NCI-H2029 treated with DMSO at 0.1 percent for 48 hours (cell line): ENCODE results near the gene KCNT1.
"Not testable (repeated sequence)": the region's sequence is repeated elsewhere in the genome, so short reads cannot be mapped to it uniquely, and the experiment has no call there.

ENCODE experiments used
- DNase-seq: peaks from one replicate; lab custom pipeline; 2025; lab: John Stamatoyannopoulos, UW

Gene KCNT1

DNA sequence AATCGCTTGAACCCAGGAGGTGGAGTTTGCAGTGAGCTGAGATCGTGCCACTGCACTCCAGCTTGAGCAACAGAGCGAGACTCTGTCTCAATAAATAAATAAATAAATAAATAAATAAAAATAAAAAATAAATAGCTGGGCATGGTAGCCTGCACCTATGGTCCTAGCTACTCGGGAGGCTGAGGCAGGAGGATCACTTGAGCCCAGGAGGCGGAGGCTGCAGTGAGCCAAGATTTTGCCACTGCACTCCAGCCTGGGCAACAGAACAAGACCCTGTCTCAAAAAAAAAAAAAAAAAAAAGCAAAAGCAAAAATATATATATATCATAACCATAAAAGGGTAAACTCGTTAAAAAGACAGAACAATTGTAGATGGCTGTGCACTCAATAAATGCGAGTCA lies 29.2 kb upstream of the KCNT1 start:
- not testable (repeated sequence) for DNase-seq

- DNase-seq = no peak
Measured at GRCh38 chr9:135673941-135674340, 28.0 kb upstream of the KCNT1 start.

DNA sequence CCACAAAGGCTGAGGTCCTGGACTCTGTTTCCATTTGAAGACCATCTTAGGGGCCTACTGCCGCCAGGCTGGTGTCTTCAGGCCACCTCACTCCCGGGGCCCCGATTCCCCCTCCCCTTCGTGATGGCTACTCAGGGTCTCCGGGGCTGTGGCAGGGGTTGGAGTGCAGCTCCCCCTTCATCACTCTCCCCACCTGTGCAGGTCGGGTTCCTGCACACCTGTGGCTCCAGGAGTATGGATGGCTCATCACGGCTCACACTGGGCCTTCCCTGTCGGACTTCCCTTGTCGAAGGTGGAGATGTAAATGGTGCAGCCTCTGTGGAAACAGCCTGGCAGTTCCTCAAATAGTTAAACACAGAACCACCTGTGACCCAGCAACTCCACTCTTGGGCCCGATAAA lies 27.0 kb upstream of the KCNT1 start:
- no peak for DNase-seq

DNA sequence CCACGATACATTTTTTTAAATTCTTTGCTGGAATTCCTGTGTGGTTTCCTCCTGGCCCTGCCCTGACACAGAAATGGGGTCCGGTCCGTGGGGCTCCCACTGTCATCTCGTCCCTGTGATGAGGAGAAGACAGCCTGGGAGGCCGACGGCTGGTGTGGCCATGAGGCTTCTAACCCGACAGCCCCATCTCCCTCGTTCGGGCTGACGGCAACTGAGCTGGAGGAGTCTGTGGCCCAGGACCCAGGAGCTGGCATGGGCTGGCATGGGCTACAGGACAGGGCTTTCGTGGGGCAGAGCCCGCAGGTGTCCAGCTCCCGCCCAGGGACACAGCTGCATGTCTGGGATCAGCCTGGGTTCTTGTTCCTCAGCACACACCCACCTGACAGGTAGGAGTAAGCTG lies 25.1 kb upstream of the KCNT1 start:
- DNase-seq = no peak

GRCh38 chr9:135677641-135678168 lies 24.3 kb upstream of the KCNT1 start:
- DNase-seq = no peak

- DNase-seq = no peak
Measured at GRCh38 chr9:135678236-135679017, 23.6 kb upstream of the KCNT1 start.

- no peak for DNase-seq
Measured at GRCh38 chr9:135680056-135680455, 21.9 kb upstream of the KCNT1 start.

DNA sequence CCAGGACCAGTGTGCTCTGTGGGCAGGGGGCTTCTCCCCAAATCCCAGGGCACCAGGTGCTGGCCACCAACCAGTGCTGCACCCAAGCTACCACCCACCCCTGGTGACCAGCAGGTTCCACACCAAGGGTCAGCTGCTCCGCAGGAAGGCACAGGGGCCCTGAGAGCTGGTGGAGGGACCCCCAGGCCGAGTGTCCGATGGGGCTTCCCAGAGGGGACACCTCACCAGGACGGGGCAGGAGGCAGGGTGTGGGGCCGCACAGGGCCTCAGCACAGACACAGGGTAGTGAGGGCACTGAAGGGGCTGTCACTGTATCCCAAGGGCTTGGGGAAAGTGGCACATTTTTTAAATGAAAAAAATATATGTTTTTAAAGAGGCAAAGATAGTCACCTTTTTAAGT lies 20.8 kb upstream of the KCNT1 start:
- no peak for DNase-seq

GRCh38 chr9:135683401-135684034 lies 18.5 kb upstream of the KCNT1 start:
- no peak for DNase-seq

GRCh38 chr9:135684691-135685090 lies 17.3 kb upstream of the KCNT1 start:
- no peak for DNase-seq

DNA sequence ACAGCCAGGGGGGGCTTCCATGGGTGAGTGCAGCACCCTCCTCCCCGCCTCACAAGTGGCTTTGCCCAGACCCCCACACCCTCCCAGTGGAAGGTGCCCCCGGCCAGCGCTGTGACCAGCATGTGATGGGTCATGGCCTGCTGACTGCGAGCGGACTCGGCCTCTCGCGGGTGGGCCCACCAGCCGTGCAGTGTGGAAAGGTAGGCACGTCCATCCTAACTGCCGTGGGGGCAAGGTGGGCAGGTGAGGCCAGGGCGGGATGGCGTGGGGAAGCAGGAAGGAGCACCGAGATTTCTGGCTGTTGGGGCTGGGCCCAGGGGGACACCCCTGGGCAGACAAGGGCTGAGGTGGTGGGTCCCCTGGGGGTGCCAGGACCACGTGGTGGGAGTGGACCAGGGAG lies 14.8 kb upstream of the KCNT1 start:
- DNase-seq = no peak

DNA sequence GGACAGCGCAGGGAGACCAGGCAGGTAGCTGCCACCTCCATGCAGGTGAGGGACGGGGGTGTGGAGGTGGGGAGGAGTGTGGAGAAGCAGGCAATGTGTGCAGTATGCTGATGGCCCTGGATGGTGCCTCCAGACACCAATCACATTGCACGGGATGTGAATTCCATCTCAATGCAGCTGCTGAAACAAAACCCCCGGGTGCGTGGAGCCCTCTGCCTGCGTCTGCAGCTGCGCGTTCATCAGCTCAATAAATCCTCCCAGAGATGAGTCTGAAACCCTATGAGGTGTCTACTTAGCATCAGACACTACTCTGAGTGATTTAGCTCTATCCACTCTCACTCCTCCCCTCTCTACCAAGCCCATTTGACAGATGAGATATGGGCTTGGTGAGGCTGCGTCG lies 13.0 kb upstream of the KCNT1 start:
- DNase-seq = no peak

- DNase-seq = no peak
Measured at GRCh38 chr9:135690836-135691570, 11.0 kb upstream of the KCNT1 start.

DNA sequence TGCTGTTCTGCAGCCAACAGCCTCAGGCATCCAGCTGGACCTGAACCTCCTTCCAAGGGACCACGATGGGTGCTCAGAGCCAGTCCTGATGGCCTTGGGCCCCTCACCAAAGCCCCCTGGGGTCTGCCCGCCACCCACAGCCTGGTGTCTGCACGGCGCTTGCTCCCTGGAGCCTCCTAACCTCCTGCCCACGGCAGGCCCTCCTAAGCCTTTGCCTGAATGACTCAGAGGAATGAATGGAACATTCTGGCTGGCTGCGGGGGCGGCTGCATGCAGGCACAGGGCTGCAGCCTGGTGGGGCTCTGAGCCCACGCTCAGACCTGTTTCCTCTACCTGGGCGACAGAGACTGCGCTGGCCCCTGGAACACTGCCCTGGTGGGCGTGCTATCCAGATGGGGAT lies 9.6 kb upstream of the KCNT1 start:
- no peak for DNase-seq

- DNase-seq = no peak
Measured at GRCh38 chr9:135693265-135693664, 8.7 kb upstream of the KCNT1 start.

DNA sequence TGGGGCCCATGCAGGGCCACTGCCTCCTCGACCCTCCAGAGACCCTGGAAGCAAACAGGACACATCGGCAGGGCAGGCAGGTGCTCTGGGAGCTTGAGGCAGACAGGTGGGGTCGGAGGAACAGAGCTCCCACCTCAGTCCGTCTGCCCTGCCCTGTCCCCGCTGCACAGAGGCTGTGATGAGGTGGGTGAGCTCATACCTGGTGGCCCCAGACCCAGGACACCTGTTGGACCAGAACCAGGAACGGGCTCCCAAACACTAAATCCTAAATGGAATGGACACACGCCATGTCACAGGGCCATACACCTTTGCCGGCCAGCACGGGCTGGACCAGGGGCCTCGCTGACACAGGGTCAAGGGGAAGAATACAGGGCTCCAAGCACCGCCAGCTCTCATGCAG lies 8.2 kb upstream of the KCNT1 start:
- no peak for DNase-seq

DNA sequence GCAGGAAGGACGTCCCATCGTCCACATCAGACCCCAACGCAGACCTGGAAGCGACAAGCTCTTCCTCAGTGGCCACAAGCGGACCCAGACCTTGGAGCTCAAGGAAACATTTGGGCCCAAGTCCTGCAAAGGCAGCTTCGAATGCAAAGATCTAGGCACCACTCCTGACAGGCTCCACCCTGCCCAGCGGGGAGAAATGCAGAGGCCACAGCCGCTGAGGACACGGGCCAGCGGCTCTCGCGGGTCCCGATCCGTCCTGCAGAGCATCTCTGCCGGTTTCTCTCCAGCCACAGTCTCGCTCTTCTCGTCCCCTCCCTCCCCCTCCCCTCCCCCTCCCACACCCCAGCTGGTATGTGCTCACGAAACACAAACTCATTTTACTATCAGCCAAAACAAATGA lies 7.6 kb upstream of the KCNT1 start:
- DNase-seq = no peak

DNA sequence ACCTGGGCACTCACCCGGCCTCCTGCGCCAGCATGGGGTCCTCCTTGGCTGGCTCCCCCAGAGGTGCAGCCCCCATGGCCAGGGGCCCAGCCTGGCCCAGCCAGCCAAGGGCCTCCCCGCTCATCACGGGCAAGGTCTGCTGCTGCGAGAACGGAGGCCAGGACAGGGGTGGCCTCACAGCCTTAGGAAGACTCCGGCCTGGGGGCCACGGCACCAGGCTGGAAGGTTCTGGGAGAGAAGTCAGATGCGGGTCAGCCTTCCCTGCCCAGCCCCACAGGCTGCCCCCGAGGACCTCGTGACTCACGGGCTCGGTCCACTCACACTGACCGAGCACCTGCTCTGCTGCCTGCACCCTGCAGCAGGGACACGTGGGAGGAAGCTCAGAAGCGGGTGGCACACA lies 6.9 kb upstream of the KCNT1 start:
- no peak for DNase-seq

DNA sequence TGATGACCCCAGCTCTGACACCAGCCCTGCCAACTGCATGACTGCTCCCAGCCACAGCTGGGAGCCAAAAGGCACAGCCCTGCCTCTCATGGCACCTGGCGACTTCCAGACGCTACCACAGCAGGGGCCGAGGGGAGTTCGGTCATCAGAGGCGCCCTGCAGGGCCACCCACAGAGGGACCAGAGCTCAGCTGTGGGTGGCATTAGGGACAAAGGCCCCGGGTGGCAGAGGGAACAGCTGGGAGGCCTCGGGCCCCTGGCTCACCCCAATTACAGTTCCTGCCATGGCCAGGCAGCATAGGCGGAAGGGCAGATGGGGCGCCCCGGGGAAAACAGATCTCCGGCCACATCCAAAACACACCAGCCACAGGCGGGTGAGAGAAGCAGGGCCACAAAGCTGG lies 6.3 kb upstream of the KCNT1 start:
- DNase-seq = no peak

GRCh38 chr9:135696446-135696845 lies 5.5 kb upstream of the KCNT1 start:
- DNase-seq = no peak

GRCh38 chr9:135697226-135697625 lies 4.8 kb upstream of the KCNT1 start:
- DNase-seq = no peak

GRCh38 chr9:135698236-135698635 lies 3.7 kb upstream of the KCNT1 start:
- no peak for DNase-seq

GRCh38 chr9:135698767-135699166 lies 3.2 kb upstream of the KCNT1 start:
- no peak for DNase-seq
